ENCODE results near the gene ATAT1. TPM values are rescaled to one million over a fixed set of nuclear protein-coding genes. Genes with fewer than 3 reads are reported as not detected.

ATAT1 gene
- total RNA-seq, 1 donor from 2014 or later, result 13.7 TPM

- Histone ChIP-seq H3K9me3 (no peaks in the 10 kb centered on the region), H3K36me3 (peaks cover 41 to 51% of the 10 kb centered on the region in 2 donors), H3K4me1 (peaks cover 9 to 15% of the 10 kb centered on the region in 2 donors), H3K27me3 (no peaks in the 10 kb centered on the region), H3K4me3 (peak within 1 kb of the TSS; percentile 90 to 93), H3K27ac (peak within 1 kb of the TSS; percentile 71 to 81)
- peak; percentile 83 to 99 for DNase-seq (ENCODE audit: low spot score in 2 of 2)
- TF ChIP-seq CTCF (IDR thresholded peaks at IDR 0.05), result peak; percentile 78 to 84 (median 83)
- intact Hi-C loops (cut with DNase I), result loop anchor here (2.0 kb wide), 1 partner anchor 26 kb away; the partner anchor contains the start of gene C6orf136
Measured at GRCh38 chr6:30672445-30673253, 46.0 kb downstream of the ATAT1 start, which contains the start of gene DHX16. Gene DHX16, minus strand, starts transcription at chr6:30673006. Its CDS starts 165 bp downstream, at chr6:30672841.

- H3K9me3 ChIP-seq, result no peaks in the 10 kb centered on the region
- H3K4me1 ChIP-seq, result peaks cover 16 to 38% of the 10 kb centered on the region in 2 donors
- TF ChIP-seq CTCF (IDR thresholded peaks at IDR 0.05), result no peak
- intact Hi-C loops (cut with DNase I), result loop anchor here (5.0 kb wide), 1 partner anchor 146 kb away; no protein-coding TSS in a partner anchor
- DNase-seq (ENCODE audit: low spot score in 2 of 2), result no peak
- H3K27me3 ChIP-seq, result no peaks in the 10 kb centered on the region
- no peak overlapping the region for H3K27ac ChIP-seq
- peaks cover 33 to 49% of the 10 kb centered on the region in 2 donors for H3K36me3 ChIP-seq
- no peak overlapping the region for H3K4me3 ChIP-seq
Measured at GRCh38 chr6:30676660-30677285, 50.1 kb downstream of the ATAT1 start.

DNA sequence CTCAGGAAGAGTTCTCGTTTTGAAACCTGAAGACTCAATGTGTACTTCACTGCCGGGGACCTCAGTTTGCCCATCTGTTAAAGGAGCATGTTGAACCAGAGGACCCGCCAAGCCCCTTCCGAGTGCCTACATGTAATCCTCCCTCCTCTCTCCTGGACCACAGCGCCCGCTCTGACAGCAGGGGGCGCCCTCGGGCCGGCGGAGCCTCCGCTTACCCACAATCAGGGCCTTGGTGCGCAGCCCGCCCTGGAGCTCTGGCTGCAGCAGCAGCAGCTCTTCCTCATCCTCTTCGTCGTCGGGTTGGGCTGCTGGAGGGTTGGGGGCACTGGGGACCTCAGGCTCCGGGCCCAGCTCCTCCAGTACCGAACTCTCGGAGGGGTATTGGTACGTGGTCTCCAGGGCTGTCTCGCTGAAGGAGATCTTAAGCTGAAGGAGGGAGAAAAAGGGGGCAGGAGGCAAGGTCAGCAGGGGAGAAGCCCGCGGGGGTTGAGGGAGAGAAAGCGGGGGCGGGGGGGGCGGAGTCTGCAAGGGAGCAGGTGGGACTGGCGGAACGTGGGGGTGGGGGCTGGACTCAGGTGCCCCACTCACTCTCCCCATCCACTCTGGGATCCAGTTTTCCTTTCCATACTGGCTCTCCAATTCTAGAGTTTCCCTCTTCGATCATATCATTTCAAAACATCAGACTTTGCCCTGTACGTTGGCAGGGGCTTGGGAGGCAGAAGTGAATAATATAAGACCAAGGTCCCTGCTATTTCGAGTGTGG lies 52.5 kb downstream of the ATAT1 start:
- Histone ChIP-seq H3K27ac (peak overlapping the region; percentile 99), H3K36me3 (peaks cover 33 to 49% of the 10 kb centered on the region in 2 donors), H3K27me3 (no peaks in the 10 kb centered on the region), H3K4me1 (peaks cover 11 to 35% of the 10 kb centered on the region in 2 donors), H3K9me3 (no peaks in the 10 kb centered on the region), H3K4me3 (peak overlapping the region; percentile 32 to 91)
- intact Hi-C loops (cut with DNase I), result loop anchor here (1.0 to 5.0 kb wide), 3 partner anchors 43 to 198 kb away; no protein-coding TSS in a partner anchor
- TF ChIP-seq CTCF (IDR thresholded peaks at IDR 0.05), result peak; percentile 94 to 98 (median 97)
- peak; percentile 38 to 93 for DNase-seq (ENCODE audit: low spot score in 2 of 2)

- peaks cover 11 to 35% of the 10 kb centered on the region in 2 donors for H3K4me1 ChIP-seq
Measured at GRCh38 chr6:30679765-30680535, 53.3 kb downstream of the ATAT1 start.

More at GRCh38 chr6:30679765-30680535, 53.3 kb downstream of the ATAT1 start:
- Histone ChIP-seq H3K36me3 (peaks cover 33 to 49% of the 10 kb centered on the region in 2 donors), H3K27me3 (no peaks in the 10 kb centered on the region), H3K9me3 (no peaks in the 10 kb centered on the region), H3K27ac (peak overlapping the region; percentile 99), H3K4me3 (peak overlapping the region; percentile 24 to 91)
- DNase-seq (ENCODE audit: low spot score in 2 of 2), result no peak
- TF ChIP-seq CTCF (IDR thresholded peaks at IDR 0.05), result no peak
- intact Hi-C loops (cut with DNase I), result loop anchor here (1.0 to 5.0 kb wide), 4 partner anchors 42 to 197 kb away; partner anchors contain the start of genes GNL1 and PRR3

All from ascending aorta (tissue), 2 donors.